ENCODE results near the gene BFSP1.

BFSP1 gene

DNA sequence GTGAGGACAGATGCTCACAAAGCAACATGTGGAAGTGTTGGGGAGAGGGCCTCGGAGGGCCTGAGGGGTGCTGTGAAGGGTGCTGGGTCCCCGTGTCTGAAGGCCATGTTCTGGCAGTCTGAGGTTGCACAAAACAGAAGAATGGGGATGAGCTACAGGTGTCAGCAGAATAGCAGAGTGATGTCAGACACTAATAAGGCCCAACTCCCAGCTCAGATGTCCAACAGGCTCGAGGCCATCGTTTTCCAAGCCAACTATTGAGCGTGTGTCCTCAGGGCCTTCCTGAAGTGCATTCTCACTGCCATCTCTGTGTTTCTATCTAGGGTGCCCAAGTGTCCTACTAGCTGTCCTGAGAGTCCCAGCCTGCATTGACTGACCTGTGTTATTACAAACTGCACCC is 7.9 kb downstream of the BFSP1 start:
- Histone ChIP-seq H3K4me3 (ENCODE audit: low read depth, low read length) (no peak overlapping the region), H3K4me2 (ENCODE audit: low read length) (no peak overlapping the region), H3K27ac (no peak overlapping the region), H3K9ac (no peak overlapping the region), H2AFZ (no peak overlapping the region), H3K79me2 (no peaks in the 10 kb centered on the region), H3K4me1 (no peaks in the 10 kb centered on the region), H3K36me3 (ENCODE audit: control insufficient read depth, insufficient read depth, low read length) (no peaks in the 10 kb centered on the region), H3K9me3 (ENCODE audit: control insufficient read depth, low read length) (no peaks in the 10 kb centered on the region), H3K27me3 (ENCODE audit: control insufficient read depth, insufficient read depth, low read length) (no peaks in the 10 kb centered on the region)
- TF ChIP-seq, protein P1, sequence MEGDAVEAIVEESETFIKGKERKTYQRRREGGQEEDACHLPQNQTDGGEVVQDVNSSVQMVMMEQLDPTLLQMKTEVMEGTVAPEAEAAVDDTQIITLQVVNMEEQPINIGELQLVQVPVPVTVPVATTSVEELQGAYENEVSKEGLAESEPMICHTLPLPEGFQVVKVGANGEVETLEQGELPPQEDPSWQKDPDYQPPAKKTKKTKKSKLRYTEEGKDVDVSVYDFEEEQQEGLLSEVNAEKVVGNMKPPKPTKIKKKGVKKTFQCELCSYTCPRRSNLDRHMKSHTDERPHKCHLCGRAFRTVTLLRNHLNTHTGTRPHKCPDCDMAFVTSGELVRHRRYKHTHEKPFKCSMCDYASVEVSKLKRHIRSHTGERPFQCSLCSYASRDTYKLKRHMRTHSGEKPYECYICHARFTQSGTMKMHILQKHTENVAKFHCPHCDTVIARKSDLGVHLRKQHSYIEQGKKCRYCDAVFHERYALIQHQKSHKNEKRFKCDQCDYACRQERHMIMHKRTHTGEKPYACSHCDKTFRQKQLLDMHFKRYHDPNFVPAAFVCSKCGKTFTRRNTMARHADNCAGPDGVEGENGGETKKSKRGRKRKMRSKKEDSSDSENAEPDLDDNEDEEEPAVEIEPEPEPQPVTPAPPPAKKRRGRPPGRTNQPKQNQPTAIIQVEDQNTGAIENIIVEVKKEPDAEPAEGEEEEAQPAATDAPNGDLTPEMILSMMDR (IDR thresholded peaks at IDR 0.05): no peak

DNA sequence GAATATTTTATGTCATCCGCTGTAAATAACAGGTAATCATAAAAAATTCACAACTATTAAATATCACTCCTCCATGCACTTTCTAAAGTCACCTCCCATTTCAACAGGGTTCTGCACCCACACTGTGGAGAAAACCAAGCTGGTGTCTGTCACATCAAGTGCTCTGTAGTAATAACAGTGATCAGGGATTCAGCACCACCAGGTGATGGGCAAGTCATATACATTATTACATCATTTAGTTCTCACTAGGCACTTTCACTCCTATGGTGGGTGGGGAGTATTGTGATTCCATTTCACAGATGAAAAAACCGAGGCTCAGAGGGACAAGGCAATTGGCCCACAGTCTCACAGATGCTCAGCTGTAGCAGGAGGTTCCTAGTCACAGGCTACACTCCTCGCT is 8.7 kb downstream of the BFSP1 start:
- Histone ChIP-seq H3K36me3 (ENCODE audit: control insufficient read depth, insufficient read depth, low read length) (no peaks in the 10 kb centered on the region), H3K9ac (no peak overlapping the region), H3K4me2 (ENCODE audit: low read length) (no peak overlapping the region), H3K79me2 (no peaks in the 10 kb centered on the region), H3K27me3 (ENCODE audit: control insufficient read depth, insufficient read depth, low read length) (no peaks in the 10 kb centered on the region), H3K27ac (no peak overlapping the region), H2AFZ (no peak overlapping the region), H3K4me1 (no peaks in the 10 kb centered on the region), H3K9me3 (ENCODE audit: control insufficient read depth, low read length) (no peaks in the 10 kb centered on the region), H3K4me3 (ENCODE audit: low read depth, low read length) (no peak overlapping the region)
- TF ChIP-seq, protein P1 (IDR thresholded peaks at IDR 0.05): no peak

DNA sequence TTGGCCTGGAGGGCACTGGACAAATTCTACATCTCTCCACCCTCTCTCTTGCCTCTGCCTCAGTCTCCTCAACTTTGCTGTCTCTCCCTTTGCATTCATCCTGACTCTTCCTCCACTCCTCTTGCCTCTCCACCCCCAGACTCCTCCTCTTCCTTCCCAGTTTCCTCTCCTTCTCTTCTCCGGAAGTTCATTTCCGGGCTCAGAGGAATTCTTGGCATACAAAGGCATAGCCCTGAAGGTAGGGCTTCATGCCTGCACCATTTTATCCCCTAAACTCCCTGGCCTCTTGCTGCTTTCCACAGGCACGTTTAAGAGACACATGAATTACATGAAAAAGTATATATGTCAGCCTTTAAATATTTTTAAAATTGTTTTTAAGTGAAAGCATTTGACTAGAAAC is 10.6 kb downstream of the BFSP1 start:
- TF ChIP-seq, protein P1 (IDR thresholded peaks at IDR 0.05): no peak
- Histone ChIP-seq H3K9ac (no peak overlapping the region), H2AFZ (no peak overlapping the region), H3K4me2 (ENCODE audit: low read length) (no peak overlapping the region), H3K27me3 (ENCODE audit: control insufficient read depth, insufficient read depth, low read length) (no peaks in the 10 kb centered on the region), H3K27ac (no peak overlapping the region), H3K4me3 (ENCODE audit: low read depth, low read length) (no peak overlapping the region), H3K9me3 (ENCODE audit: control insufficient read depth, low read length) (no peaks in the 10 kb centered on the region), H3K79me2 (no peaks in the 10 kb centered on the region), H3K4me1 (no peaks in the 10 kb centered on the region), H3K36me3 (ENCODE audit: control insufficient read depth, insufficient read depth, low read length) (no peaks in the 10 kb centered on the region)

DNA sequence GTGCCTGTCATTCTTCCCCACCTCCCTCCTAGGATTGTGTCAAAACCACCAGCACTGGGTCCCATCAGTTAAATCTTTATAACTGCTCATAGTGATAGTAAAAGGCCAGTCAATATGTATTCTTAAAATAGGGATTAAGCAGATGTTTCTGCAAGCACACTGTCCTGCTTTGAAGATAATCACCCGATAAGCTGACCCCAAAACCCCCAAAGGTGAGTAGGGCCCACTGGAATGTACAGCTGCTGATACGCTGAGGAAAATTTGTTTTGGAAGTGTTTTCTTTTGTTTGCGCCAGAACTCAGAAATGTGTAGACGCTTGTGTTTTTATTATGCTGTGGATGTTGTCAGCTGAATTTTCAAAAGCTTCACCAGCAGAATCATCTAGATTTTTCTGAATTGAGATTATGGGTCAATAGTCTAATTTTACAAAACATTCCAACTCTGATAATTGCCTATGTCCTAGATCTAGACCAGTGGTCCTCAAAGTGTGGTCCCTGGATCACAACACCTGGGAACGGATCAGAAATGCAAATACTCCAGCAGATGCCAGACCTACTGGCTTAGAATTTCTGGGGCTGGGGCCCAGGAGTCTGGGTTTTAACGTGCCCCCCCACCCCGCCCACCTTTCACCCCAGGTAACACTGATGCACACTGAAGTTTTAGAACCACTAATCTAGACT is 11.4 kb downstream of the BFSP1 start:
- Histone ChIP-seq H3K4me1 (no peaks in the 10 kb centered on the region), H3K36me3 (ENCODE audit: control insufficient read depth, insufficient read depth, low read length) (no peaks in the 10 kb centered on the region), H2AFZ (no peak overlapping the region), H3K9me3 (ENCODE audit: control insufficient read depth, low read length) (no peaks in the 10 kb centered on the region), H3K9ac (no peak overlapping the region), H3K79me2 (no peaks in the 10 kb centered on the region), H3K27me3 (ENCODE audit: control insufficient read depth, insufficient read depth, low read length) (no peaks in the 10 kb centered on the region), H3K4me2 (ENCODE audit: low read length) (no peak overlapping the region), H3K4me3 (ENCODE audit: low read depth, low read length) (no peak overlapping the region), H3K27ac (no peak overlapping the region)
- TF ChIP-seq, protein P1 (IDR thresholded peaks at IDR 0.05): no peak
